Heart right ventricle (tissue), 16 donors: Measurements from ENCODE around the gene COL5A1. TPM values are rescaled to one million over a fixed set of nuclear protein-coding genes. Genes with fewer than 3 reads are reported as not detected.

Source experiments
- ATAC-seq, 8 donors: fragments of 200-7000 bp; cut with Tn5 transposase; one replicate each; pipeline ENCODE4 v1.9.1; 2020; ENCODE audit warnings: mild to moderate bottlenecking in 8 of 8, moderate library complexity in 8 of 8, moderate number of reproducible peaks in 1 of 8
- DNase-seq, 2 donors: peaks; one replicate each; pipeline ENCODE4 v3.0.0-alpha.2; 2020
- H3K27ac ChIP-seq, 10 donors: fragments of 200-600 bp; sonication (generic) in 2 of 10; one replicate each; pipeline versions ENCODE4 v1.5.0 to v1.8.0; 2020 to 2022; ENCODE audit warnings: mild to moderate bottlenecking in 3 of 10
- H3K27me3 ChIP-seq, 7 donors: fragments of 200-600 bp; one replicate each; pipeline ENCODE4 v1.8.0; 2021 to 2022; ENCODE audit warnings: mild to moderate bottlenecking in 2 of 7
- H3K36me3 ChIP-seq, 9 donors: fragments of 200-600 bp; sonication (generic) in 1 of 9; one replicate each; pipeline versions ENCODE4 v1.5.0 to v1.8.0; 2020 to 2022; ENCODE audit warnings: mild to moderate bottlenecking in 2 of 9
- H3K4me1 ChIP-seq, 9 donors: fragments of 200-600 bp; sonication (generic) in 1 of 9; one replicate each; pipeline versions ENCODE4 v1.5.0 to v1.8.0; 2020 to 2022; ENCODE audit warnings: mild to moderate bottlenecking in 4 of 9
- H3K4me3 ChIP-seq, 10 donors: fragments of 200-600 bp; sonication (generic) in 2 of 10; one replicate each; pipeline versions ENCODE4 v1.5.0 to v1.8.0; 2020 to 2022; ENCODE audit warnings: mild to moderate bottlenecking in 7 of 10, moderate library complexity in 2 of 10
- H3K9me3 ChIP-seq, 11 donors: fragments of 200-600 bp in 10 of 11; sonication (generic) in 2 of 11; one replicate each; pipeline versions ENCODE4 v1.5.0 to v1.8.0; 2013 to 2022; ENCODE audit warnings: mild to moderate bottlenecking in 2 of 11, control low read depth in 1 of 11, moderate library complexity in 1 of 11
- CTCF ChIP-seq, 9 donors: fragments of 200-600 bp; sonication (generic) in 2 of 9; IDR thresholded peaks; one replicate each; pipeline versions ENCODE4 v1.5.0 to v1.8.0; 2021 to 2022; ENCODE audit warnings: antibody characterized with exemption in 9 of 9, mild to moderate bottlenecking in 5 of 9, moderate library complexity in 1 of 9
- WGBS, 2 donors: extraction: QIAGEN DNeasy Blood & Tissue Kit; methylation state at CpG; one replicate each; pipeline ENCODE4 v1.1.7; 2013; ENCODE audit warnings: inconsistent platforms in 1 of 2; 5-methylcytosine and 5-hydroxymethylcytosine counted together
- intact Hi-C, 10 donors: fragments of 100-400 bp; cut with DNase I; formaldehyde crosslinking; loops; one replicate each; pipeline versions ENCODE4 v1.11.1 to v1.14.2; 2022
- polyA plus RNA-seq, 2 donors: library from polyadenylated mRNA; stranded (reverse); fragments of 200-250 nt; gene quantifications; one replicate each; pipeline ENCODE4 v1.2.3, GENCODE V29; 2013
- total RNA-seq, 10 donors: library from RNA; stranded (reverse); fragmentation: NEBNext Ultra II Directional in 3 of 10; extraction: Animal tissue kit (Norgen Biotek cat#: 25700) in 3 of 10; gene quantifications; one replicate each; pipeline versions ENCODE4 v1.2.1 to v1.2.4, GENCODE V29; 2021 to 2023
- donor health status: Arrhythmogenic right ventricular cardiomyopathy.
- donor health status: ischemic (EF 13 %, LVEDD 7.1; RV severe dilation, severe dysfunction).
- donor health status: healthy with polysubstance abuse.
- donor health status: DM: no; HTN: yes; CAD: no.
- donor health status: DM: no; HTN: no; CAD: no.
- donor health status: ischemic (EF 25% LVEDD 6.9; RV normal size, moderate dysfunction).
- donor health status: ischemic (EF 25% LVEDD 5.7; RV mildly dilated, moderate dysfunction).
- donor health status: healthy.
- donor health status: DM: yes; HTN: yes; CAD: no.
- donor health status: Ischemic cardiomyopathy.
- donor health status: ischemic (EF 35%, LVEDD 5.7; RV mildly dilated, moderate dysfunction).
- donor health status: nonischemic (EF 11% LVEDD 7.7; RV severe dilation, severe dysfunction).
- donor health status: DM: yes; HTN: yes; CAD: no.
- donor health status: PGD.
- donor health status: ischemic (EF 29% LVEDD 5.4; RV normal size, mild dysfunction).
- donor health status: nonischemic (EF 23%, LVEDD 6.1; RV moderate dilation, normal function).

COL5A1 gene
- total and polyA plus RNA-seq, 12 donors, result 8.1 to 60.0 (median 13.3) TPM

GRCh38 chr9:134877541-134877940 is 235.9 kb downstream of the COL5A1 start:
- Histone ChIP-seq H3K9me3 (peaks cover 0 to 14% (median 0%) of the 10 kb centered on the region in 11 donors), H3K27me3 (no peaks in the 10 kb centered on the region), H3K36me3 (no peaks in the 10 kb centered on the region), H3K27ac (no peak overlapping the region), H3K4me3 (no peak overlapping the region), H3K4me1 (peaks cover 0 to 13% (median 0%) of the 10 kb centered on the region in 9 donors)
- intact Hi-C loops, result no loop called here
- ATAC-seq, result no peak
- no peak for DNase-seq
- 89 to 92% methylated on average over 4 of the region's 4 CpGs for WGBS, 2 donors
- no peak for TF ChIP-seq CTCF (IDR thresholded peaks at IDR 0.05)

GRCh38 chr9:134879664-134880483 is 238.3 kb downstream of the COL5A1 start:
- Histone ChIP-seq H3K4me1 (peaks cover 0 to 9% (median 0%) of the 10 kb centered on the region in 9 donors), H3K27ac (no peak overlapping the region), H3K36me3 (no peaks in the 10 kb centered on the region), H3K9me3 (no peaks in the 10 kb centered on the region), H3K4me3 (no peak overlapping the region), H3K27me3 (peaks cover 0 to 4% (median 0%) of the 10 kb centered on the region in 7 donors)
- WGBS, 2 donors, result 89 to 90% methylated on average over 13 of the region's 13 CpGs
- TF ChIP-seq CTCF (IDR thresholded peaks at IDR 0.05), result no peak
- intact Hi-C loops, result no loop called here
- DNase-seq (no peak), ATAC-seq (no peak)

GRCh38 chr9:134880484-134881312 is 239.1 kb downstream of the COL5A1 start, which contains the start of gene FCN2:
TSS of gene FCN2 (plus strand) at chr9:134880810. CDS start at chr9:134880822, 12 bp downstream.
- intact Hi-C loops, result no loop called here
- 70 to 72% methylated on average over 25 of the region's 25 CpGs for WGBS, 2 donors
- ATAC-seq (peak in 3 of 8 donors; percentile 25 to 59 (median 34)), DNase-seq (no peak)
- TF ChIP-seq CTCF (IDR thresholded peaks at IDR 0.05), result no peak
- Histone ChIP-seq H3K36me3 (no peaks in the 10 kb centered on the region), H3K9me3 (no peaks in the 10 kb centered on the region), H3K4me1 (peaks cover 0 to 9% (median 0%) of the 10 kb centered on the region in 9 donors), H3K27me3 (peaks cover 0 to 4% (median 0%) of the 10 kb centered on the region in 7 donors), H3K27ac (no peak within 1 kb of the TSS), H3K4me3 (no peak within 1 kb of the TSS)

- TF ChIP-seq CTCF (IDR thresholded peaks at IDR 0.05), result no peak
- WGBS, 2 donors, result 94 to 95% methylated on average over 13 of the region's 13 CpGs
- Histone ChIP-seq H3K27ac (no peak overlapping the region), H3K36me3 (no peaks in the 10 kb centered on the region), H3K27me3 (peaks cover 0 to 4% (median 0%) of the 10 kb centered on the region in 7 donors), H3K4me1 (peaks cover 0 to 9% (median 0%) of the 10 kb centered on the region in 9 donors), H3K9me3 (no peaks in the 10 kb centered on the region), H3K4me3 (no peak overlapping the region)
- intact Hi-C loops, result no loop called here
- ATAC-seq (no peak), DNase-seq (no peak)
Measured at GRCh38 chr9:134881313-134881670, 239.7 kb downstream of the COL5A1 start.
